GM13977 (cell line): ENCODE data around the gene LRRC32.

ENCODE experiments used
- DNase-seq: peaks from one replicate; pipeline ENCODE4 v3.0.0; 2012; ENCODE audit warnings: low spot score
- in situ Hi-C: fragments of 300-500 bp; cut with MboI; formaldehyde crosslinking; loops from one replicate; pipeline ENCODE4 v1.12.0; 2022; ENCODE audit warnings: low sequenced_read_pairs, low pct_unique_long_range_greater_than_20kb, mixed read lengths, inconsistent platforms; ENCODE audit not compliant: unreplicated experiment
- TF ChIP-seq, protein P1 (sequence below): IDR thresholded peaks from 2 replicates; pipeline ENCODE4 v1.5.1; 2012; ENCODE audit warnings: mild to moderate bottlenecking, control low read depth; ENCODE audit not compliant: insufficient read depth; ENCODE audit errors: extremely low read depth, missing control alignments

LRRC32 gene

DNA sequence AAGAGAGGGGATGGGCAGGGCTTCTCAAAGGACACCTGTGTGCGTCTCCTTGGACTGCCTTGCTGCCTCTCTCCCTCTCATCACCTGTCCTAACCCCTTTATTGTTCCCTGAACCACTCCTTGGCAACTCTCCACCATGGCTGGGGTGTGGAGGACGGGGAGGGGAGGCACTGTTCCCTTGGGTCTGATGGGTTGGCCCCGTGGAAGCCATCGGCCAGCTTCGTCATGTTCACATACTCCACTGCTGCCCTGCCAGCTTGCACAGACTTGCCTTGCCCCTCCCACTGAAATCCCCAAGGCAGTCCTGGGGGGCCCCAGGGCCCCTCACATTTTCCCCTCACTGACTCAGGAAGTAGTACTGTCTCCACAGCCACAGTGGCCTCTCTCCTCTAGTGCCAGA, 36.1 kb upstream of the LRRC32 start:
- TF ChIP-seq, protein P1, sequence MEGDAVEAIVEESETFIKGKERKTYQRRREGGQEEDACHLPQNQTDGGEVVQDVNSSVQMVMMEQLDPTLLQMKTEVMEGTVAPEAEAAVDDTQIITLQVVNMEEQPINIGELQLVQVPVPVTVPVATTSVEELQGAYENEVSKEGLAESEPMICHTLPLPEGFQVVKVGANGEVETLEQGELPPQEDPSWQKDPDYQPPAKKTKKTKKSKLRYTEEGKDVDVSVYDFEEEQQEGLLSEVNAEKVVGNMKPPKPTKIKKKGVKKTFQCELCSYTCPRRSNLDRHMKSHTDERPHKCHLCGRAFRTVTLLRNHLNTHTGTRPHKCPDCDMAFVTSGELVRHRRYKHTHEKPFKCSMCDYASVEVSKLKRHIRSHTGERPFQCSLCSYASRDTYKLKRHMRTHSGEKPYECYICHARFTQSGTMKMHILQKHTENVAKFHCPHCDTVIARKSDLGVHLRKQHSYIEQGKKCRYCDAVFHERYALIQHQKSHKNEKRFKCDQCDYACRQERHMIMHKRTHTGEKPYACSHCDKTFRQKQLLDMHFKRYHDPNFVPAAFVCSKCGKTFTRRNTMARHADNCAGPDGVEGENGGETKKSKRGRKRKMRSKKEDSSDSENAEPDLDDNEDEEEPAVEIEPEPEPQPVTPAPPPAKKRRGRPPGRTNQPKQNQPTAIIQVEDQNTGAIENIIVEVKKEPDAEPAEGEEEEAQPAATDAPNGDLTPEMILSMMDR, result no peak
- no peak for DNase-seq
- in situ Hi-C loops, result no loop called here

DNA sequence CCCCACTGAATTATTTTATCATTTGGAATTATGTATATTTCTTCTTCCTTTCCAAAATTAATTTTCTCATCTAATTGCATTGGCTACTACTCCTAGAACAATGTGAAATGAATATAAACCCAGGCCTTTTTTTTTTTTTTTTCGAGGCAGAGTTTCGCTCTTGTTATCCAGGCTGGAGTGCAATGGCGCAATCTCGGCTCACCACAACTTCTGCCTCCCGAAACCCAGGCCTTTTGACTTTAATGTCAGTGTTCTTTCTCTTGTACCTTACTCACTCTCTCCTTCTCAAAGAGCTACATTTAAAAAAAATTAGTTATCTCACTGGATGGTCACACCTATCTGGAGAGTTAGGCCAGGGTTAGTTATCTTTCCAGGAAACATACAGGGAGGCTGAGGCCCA, 35.3 kb upstream of the LRRC32 start:
- no peak for DNase-seq
- TF ChIP-seq, protein P1, result no peak
- in situ Hi-C loops, result no loop called here

GRCh38 chr11:76704171-76704948, 33.8 kb upstream of the LRRC32 start:
- no peak for DNase-seq
- TF ChIP-seq, protein P1, result no peak
- in situ Hi-C loops, result no loop called here

GRCh38 chr11:76703707-76704106, 33.2 kb upstream of the LRRC32 start:
- TF ChIP-seq, protein P1, result no peak
- in situ Hi-C loops, result no loop called here
- DNase-seq, result no peak

- no peak for DNase-seq
- in situ Hi-C loops, result no loop called here
- TF ChIP-seq, protein P1, result no peak
Observed at GRCh38 chr11:76702336-76703128, 32.0 kb upstream of the LRRC32 start.

- in situ Hi-C loops, result no loop called here
- no peak for DNase-seq
- TF ChIP-seq, protein P1, result no peak
Observed at GRCh38 chr11:76701294-76702040, 30.9 kb upstream of the LRRC32 start.
